Thoracic aorta (tissue), 2 donors: Measurements from ENCODE around the gene TMEM114. TPM values are rescaled to one million over a fixed set of nuclear protein-coding genes. Genes with fewer than 3 reads are reported as not detected.

Experiments
- ATAC-seq: fragments of 150-250 bp; one replicate; pipeline ENCODE4 v1.8.0; 2017; ENCODE audit warnings: low read depth; ENCODE audit not compliant: insufficient number of reproducible peaks, low FRiP score
- DNase-seq: peaks from one replicate; pipeline ENCODE4 v3.0.0-alpha.2; 2020; ENCODE audit warnings: low spot score
- H3K27ac ChIP-seq, 2 donors: fragments of 200-600 bp; sonication (generic); 1 replicate in 1 of 2; 2 replicates in 1 of 2; pipeline ENCODE4 v1.5.1; 2016; ENCODE audit warnings: mild to moderate bottlenecking in 2 of 2, moderate library complexity in 2 of 2
- H3K27me3 ChIP-seq: fragments of 200-600 bp; sonication (generic); replicated peaks from 2 replicates; pipeline ENCODE4 v1.6.0; 2016; ENCODE audit warnings: mild to moderate bottlenecking; ENCODE audit not compliant: insufficient read depth
- H3K36me3 ChIP-seq: fragments of 200-600 bp; sonication (generic); one replicate; pipeline ENCODE4 v1.5.1; 2016
- H3K4me1 ChIP-seq, 2 donors: fragments of 200-600 bp; sonication (generic); 1 replicate in 1 of 2; 2 replicates in 1 of 2; pipeline versions ENCODE4 v1.5.1 to v1.6.0; 2016; ENCODE audit warnings: low read depth in 2 of 2, mild to moderate bottlenecking in 1 of 2; ENCODE audit not compliant: control insufficient read depth in 1 of 2
- H3K4me3 ChIP-seq: fragments of 200-600 bp; sonication (generic); 2 replicates; pipeline ENCODE4 v1.5.1; 2016; ENCODE audit warnings: mild to moderate bottlenecking
- H3K9me3 ChIP-seq: fragments of 200-600 bp; sonication (generic); 2 replicates; pipeline ENCODE4 v1.5.1; 2016
- CTCF ChIP-seq: fragments of 200-600 bp; sonication (generic); IDR thresholded peaks from one replicate; pipeline ENCODE4 v1.5.1; 2019; ENCODE audit warnings: antibody characterized with exemption
- total RNA-seq, 2 donors: library from RNA; depleted of rRNA; stranded (reverse); fragments of >200 nt; gene quantifications; one replicate each; pipeline versions ENCODE4 v1.1.0 to v1.2.3, GENCODE V29; 2016

TMEM114 gene
- total RNA-seq, 2 donors from 2014 or later: not detected

- no peak overlapping the region for H3K27ac ChIP-seq
- no peak for TF ChIP-seq CTCF
- ATAC-seq (no peak), DNase-seq (no peak)
- peaks cover 9 to 18% of the 10 kb centered on the region in 2 donors for H3K4me1 ChIP-seq
- no peak overlapping the region for H3K4me3 ChIP-seq
- peaks cover 46% of the 10 kb centered on the region for H3K36me3 ChIP-seq
- no peaks in the 10 kb centered on the region for H3K9me3 ChIP-seq
- H3K27me3 ChIP-seq: no peaks in the 10 kb centered on the region
Measured at GRCh38 chr16:8625491-8626087, 35.3 kb upstream of the TMEM114 start.

GRCh38 chr16:8623634-8624033, 33.3 kb upstream of the TMEM114 start:
- DNase-seq: no peak
- no peak for TF ChIP-seq CTCF

GRCh38 chr16:8622315-8622656, 32.0 kb upstream of the TMEM114 start:
- DNase-seq (no peak), ATAC-seq (no peak)
- Histone ChIP-seq H3K27ac (no peak overlapping the region), H3K9me3 (no peaks in the 10 kb centered on the region), H3K4me1 (peaks cover 9 to 18% of the 10 kb centered on the region in 2 donors), H3K27me3 (no peaks in the 10 kb centered on the region), H3K4me3 (peak overlapping the region; percentile 90), H3K36me3 (peaks cover 14% of the 10 kb centered on the region)
- TF ChIP-seq CTCF: no peak

More at GRCh38 chr16:8623634-8624033, 33.3 kb upstream of the TMEM114 start:
- peaks cover 9 to 18% of the 10 kb centered on the region in 2 donors for H3K4me1 ChIP-seq
- no peak overlapping the region for H3K4me3 ChIP-seq
- no peaks in the 10 kb centered on the region for H3K9me3 ChIP-seq
- H3K27ac ChIP-seq: no peak overlapping the region
- no peaks in the 10 kb centered on the region for H3K27me3 ChIP-seq
- peaks cover 27% of the 10 kb centered on the region for H3K36me3 ChIP-seq
- no peak for ATAC-seq

GRCh38 chr16:8621572-8622314, 31.4 kb upstream of the TMEM114 start, which contains the start of gene METTL22:
METTL22 (plus strand) TSS chr16:8621698; CDS start chr16:8625666, 3,968 bp downstream.
- DNase-seq (peak; percentile 53), ATAC-seq (no peak)
- TF ChIP-seq CTCF: no peak
- H3K9me3 ChIP-seq: no peaks in the 10 kb centered on the region
- no peaks in the 10 kb centered on the region for H3K27me3 ChIP-seq
- peaks cover 9% of the 10 kb centered on the region for H3K36me3 ChIP-seq
- H3K4me3 ChIP-seq: peak within 1 kb of the TSS; percentile 90
- peak within 1 kb of the TSS; percentile 64 to 75 for H3K27ac ChIP-seq
- H3K4me1 ChIP-seq: peaks cover 9 to 18% of the 10 kb centered on the region in 2 donors

- peaks cover 9 to 18% of the 10 kb centered on the region in 2 donors for H3K4me1 ChIP-seq
- no peaks in the 10 kb centered on the region for H3K9me3 ChIP-seq
- no peak for TF ChIP-seq CTCF
- peak overlapping the region; percentile 64 to 75 for H3K27ac ChIP-seq
- no peak for DNase-seq
- H3K27me3 ChIP-seq: no peaks in the 10 kb centered on the region
- H3K4me3 ChIP-seq: peak overlapping the region; percentile 90
- H3K36me3 ChIP-seq: peaks cover 9% of the 10 kb centered on the region
- no peak for ATAC-seq
Measured at GRCh38 chr16:8621222-8621571, 30.9 kb upstream of the TMEM114 start.
